Stimulated activated CD8-positive, alpha-beta memory T cell treated with anti-CD3 and anti-CD28 coated beads, Interleukin-7, amount 100 ng/mL, for 48 hours (primary cell): ENCODE measurements around the gene LRRC49.

ENCODE experiments used
- DNase-seq, 2 donors: peaks; one replicate each; pipeline ENCODE4 v3.0.0-alpha.2; 2020; ENCODE audit warnings: low read depth in 1 of 2; ENCODE audit errors: extremely low read depth in 1 of 2

The LRRC49 gene

GRCh38 chr15:71048913-71049675 is 156.5 kb downstream of the LRRC49 start:
- DNase-seq, result no peak

GRCh38 chr15:71049706-71050422 is 157.2 kb downstream of the LRRC49 start:
- DNase-seq, result no peak

- no peak for DNase-seq
Observed at GRCh38 chr15:71050461-71050860, 157.8 kb downstream of the LRRC49 start.

GRCh38 chr15:71051539-71051938 is 158.9 kb downstream of the LRRC49 start:
- DNase-seq, result no peak

- DNase-seq, result no peak
Observed at GRCh38 chr15:71052356-71052755, 159.7 kb downstream of the LRRC49 start.

GRCh38 chr15:71054286-71054952 is 161.8 kb downstream of the LRRC49 start:
- DNase-seq, result no peak

- DNase-seq, result no peak
Observed at GRCh38 chr15:71055461-71055860, 162.8 kb downstream of the LRRC49 start.

- no peak for DNase-seq
Observed at GRCh38 chr15:71056111-71056510, 163.5 kb downstream of the LRRC49 start.

- DNase-seq, result no peak
Observed at GRCh38 chr15:71057143-71057542, 164.5 kb downstream of the LRRC49 start.

GRCh38 chr15:71057581-71057980 is 165.0 kb downstream of the LRRC49 start:
- no peak for DNase-seq

GRCh38 chr15:71060983-71061382 is 168.4 kb downstream of the LRRC49 start:
- no peak for DNase-seq

GRCh38 chr15:71066983-71067382 is 174.4 kb downstream of the LRRC49 start:
- DNase-seq, result no peak

- DNase-seq, result no peak
Observed at GRCh38 chr15:71069693-71070092, 177.1 kb downstream of the LRRC49 start.

GRCh38 chr15:71071529-71071928 is 178.9 kb downstream of the LRRC49 start:
- no peak for DNase-seq

GRCh38 chr15:71072423-71072822 is 179.8 kb downstream of the LRRC49 start:
- DNase-seq, result no peak

GRCh38 chr15:71078506-71079207 is 186.0 kb downstream of the LRRC49 start:
- no peak for DNase-seq

GRCh38 chr15:71079208-71080044 is 186.8 kb downstream of the LRRC49 start:
- DNase-seq, result no peak

- no peak for DNase-seq
Observed at GRCh38 chr15:71080166-71080565, 187.5 kb downstream of the LRRC49 start.

GRCh38 chr15:71080705-71081104 is 188.1 kb downstream of the LRRC49 start:
- no peak for DNase-seq

- DNase-seq, result no peak
Observed at GRCh38 chr15:71082803-71083202, 190.2 kb downstream of the LRRC49 start.
